Measurements from ENCODE around the gene WHAMM.

DNA sequence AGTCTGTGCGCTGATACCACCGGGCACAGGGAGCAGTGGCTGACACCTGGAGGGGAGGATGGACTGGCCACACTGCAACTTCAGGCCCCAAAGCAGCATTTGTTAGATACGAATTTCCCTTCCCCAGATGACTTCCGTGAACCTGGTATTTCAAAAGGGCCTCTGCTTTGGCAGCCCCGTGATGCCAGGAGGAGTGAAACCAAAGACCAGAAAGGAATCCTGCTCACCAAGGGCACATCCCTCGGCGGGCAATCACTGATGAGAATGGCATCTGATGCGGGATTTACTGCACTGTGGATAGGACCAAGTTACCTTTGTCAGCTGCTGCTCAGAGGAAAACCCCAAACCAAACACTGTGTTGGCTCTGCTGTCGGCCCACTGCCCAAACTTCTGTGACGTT lies 65.5 kb downstream of the WHAMM start:
- TF ChIP-seq, protein P1, sequence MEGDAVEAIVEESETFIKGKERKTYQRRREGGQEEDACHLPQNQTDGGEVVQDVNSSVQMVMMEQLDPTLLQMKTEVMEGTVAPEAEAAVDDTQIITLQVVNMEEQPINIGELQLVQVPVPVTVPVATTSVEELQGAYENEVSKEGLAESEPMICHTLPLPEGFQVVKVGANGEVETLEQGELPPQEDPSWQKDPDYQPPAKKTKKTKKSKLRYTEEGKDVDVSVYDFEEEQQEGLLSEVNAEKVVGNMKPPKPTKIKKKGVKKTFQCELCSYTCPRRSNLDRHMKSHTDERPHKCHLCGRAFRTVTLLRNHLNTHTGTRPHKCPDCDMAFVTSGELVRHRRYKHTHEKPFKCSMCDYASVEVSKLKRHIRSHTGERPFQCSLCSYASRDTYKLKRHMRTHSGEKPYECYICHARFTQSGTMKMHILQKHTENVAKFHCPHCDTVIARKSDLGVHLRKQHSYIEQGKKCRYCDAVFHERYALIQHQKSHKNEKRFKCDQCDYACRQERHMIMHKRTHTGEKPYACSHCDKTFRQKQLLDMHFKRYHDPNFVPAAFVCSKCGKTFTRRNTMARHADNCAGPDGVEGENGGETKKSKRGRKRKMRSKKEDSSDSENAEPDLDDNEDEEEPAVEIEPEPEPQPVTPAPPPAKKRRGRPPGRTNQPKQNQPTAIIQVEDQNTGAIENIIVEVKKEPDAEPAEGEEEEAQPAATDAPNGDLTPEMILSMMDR (conservative IDR thresholded peaks at IDR 0.05; ENCODE audit: low read depth, low read length): no peak
- TF ChIP-seq CHD1 (IDR thresholded peaks at IDR 0.05; ENCODE audit: low read depth, low read length): no peak
- TF ChIP-seq RFX5 (IDR thresholded peaks at IDR 0.05; ENCODE audit: low read depth, low read length): no peak
- TF ChIP-seq MAFK (IDR thresholded peaks at IDR 0.05; ENCODE audit: low read depth, low read length): no peak
- TF ChIP-seq MAZ (IDR thresholded peaks at IDR 0.05; ENCODE audit: borderline replicate concordance, low read depth, low read length): no peak
- TF ChIP-seq RAD21 (IDR thresholded peaks at IDR 0.05; ENCODE audit: low read length): no peak
